ENCODE measurements around the gene UCK2.

- no peak for TF ChIP-seq EP300 (IDR thresholded peaks at IDR 0.05)
- TF ChIP-seq POLR2A (IDR thresholded peaks at IDR 0.05; ENCODE audit: low read length): no peak
- TF ChIP-seq CEBPB (IDR thresholded peaks at IDR 0.05): no peak
- TF ChIP-seq CTCF (IDR thresholded peaks at IDR 0.05): no peak
- TF ChIP-seq NPAS2 (CRISPR knock-in tag; IDR thresholded peaks at IDR 0.05; ENCODE audit: borderline replicate concordance): no peak
- no peak for TF ChIP-seq MAZ (IDR thresholded peaks at IDR 0.05; ENCODE audit: borderline replicate concordance, low read depth, low read length)
- no peak for TF ChIP-seq ZFP36 (IDR thresholded peaks at IDR 0.05; ENCODE audit: borderline replicate concordance, partially characterized antibody)
- no peak for TF ChIP-seq ELK1 (IDR thresholded peaks at IDR 0.05; ENCODE audit: low read depth, low read length)
- no peak for TF ChIP-seq BHLHE40 (IDR thresholded peaks at IDR 0.05; ENCODE audit: low read depth, low read length)
- TF ChIP-seq ATOH8 (CRISPR knock-in tag; IDR thresholded peaks at IDR 0.05; ENCODE audit: low read depth): no peak
- TF ChIP-seq ESRRA (IDR thresholded peaks at IDR 0.05; ENCODE audit: borderline replicate concordance, low read length): no peak
- no peak for TF ChIP-seq SMC3 (IDR thresholded peaks at IDR 0.05)
- no peak for TF ChIP-seq RFX5 (IDR thresholded peaks at IDR 0.05)
Observed at GRCh38 chr1:165933446-165934170, 106.2 kb downstream of the UCK2 start.

Data from A549 (cell line).